H9 (cell line): Measurements from ENCODE around the gene UMAD1. TPM values are rescaled to one million over a fixed set of nuclear protein-coding genes. Genes with fewer than 3 reads are reported as not detected.

Experiments used
- DNase-seq: peaks from one replicate; pipeline ENCODE4 v3.0.0-alpha.2; 2017
- H2AFZ ChIP-seq: one replicate; pipeline ENCODE4 v1.6.1; 2013; ENCODE audit warnings: mild to moderate bottlenecking, low read length, control low read depth, moderate library complexity
- H2AK5ac ChIP-seq: 2 replicates; pipeline ENCODE4 v1.6.1; 2013; ENCODE audit warnings: low read length, control low read depth, mixed read lengths; ENCODE audit not compliant: insufficient read length
- H2BK120ac ChIP-seq: one replicate; pipeline ENCODE4 v1.6.1; 2013; ENCODE audit warnings: low read depth, mild to moderate bottlenecking, low read length, control low read depth, inconsistent platforms; ENCODE audit not compliant: poor library complexity, severe bottlenecking
- H2BK12ac ChIP-seq: 2 replicates; pipeline ENCODE4 v1.6.1; 2013; ENCODE audit warnings: low read length, control low read depth, mixed read lengths, low read depth; ENCODE audit not compliant: insufficient read length
- H2BK15ac ChIP-seq: 2 replicates; pipeline ENCODE4 v1.6.1; 2013; ENCODE audit warnings: low read depth, low read length, control low read depth
- H2BK20ac ChIP-seq: one replicate; pipeline ENCODE4 v1.6.1; 2013; ENCODE audit warnings: low read depth, mild to moderate bottlenecking, low read length, control low read depth, inconsistent platforms; ENCODE audit not compliant: poor library complexity, severe bottlenecking
- H2BK5ac ChIP-seq: 2 replicates; pipeline ENCODE4 v1.6.1; 2013; ENCODE audit warnings: low read length, control low read depth, mixed read lengths; ENCODE audit not compliant: insufficient read length
- H3K14ac ChIP-seq: 2 replicates; pipeline ENCODE4 v1.6.1; 2013; ENCODE audit warnings: low read length, control low read depth; ENCODE audit not compliant: insufficient read depth
- H3K18ac ChIP-seq: 2 replicates; pipeline ENCODE4 v1.6.1; 2013; ENCODE audit warnings: low read depth, mild to moderate bottlenecking, mixed read lengths, low read length, control low read depth; ENCODE audit not compliant: insufficient read length
- H3K23ac ChIP-seq: 2 replicates; pipeline ENCODE4 v1.6.1; 2013; ENCODE audit warnings: low read length, control low read depth, mixed read lengths, low read depth; ENCODE audit not compliant: insufficient read length
- H3K23me2 ChIP-seq: 2 replicates; pipeline ENCODE4 v1.6.1; 2013; ENCODE audit warnings: low read depth, mild to moderate bottlenecking, mixed read lengths, low read length, control low read depth; ENCODE audit not compliant: insufficient read length, poor library complexity, severe bottlenecking
- H3K27ac ChIP-seq: 2 replicates; pipeline ENCODE4 v1.5.1; 2013; ENCODE audit warnings: low read length, control low read depth, mixed read lengths, low read depth; ENCODE audit not compliant: insufficient read length
- H3K27me3 ChIP-seq: 2 replicates; pipeline ENCODE4 v1.6.1; 2013; ENCODE audit warnings: low read length, control low read depth, inconsistent platforms; ENCODE audit not compliant: insufficient read depth
- H3K4ac ChIP-seq: 2 replicates; pipeline ENCODE4 v1.6.1; 2013; ENCODE audit warnings: low read depth, mild to moderate bottlenecking, control low read depth, inconsistent platforms, low read length, moderate library complexity
- H3K4me1 ChIP-seq: 2 replicates; pipeline ENCODE4 v1.6.1; 2013; ENCODE audit warnings: low read length, control low read depth, inconsistent platforms; ENCODE audit not compliant: insufficient read depth
- H3K4me2 ChIP-seq: 2 replicates; pipeline ENCODE4 v1.6.1; 2013; ENCODE audit warnings: low read length, control low read depth, mixed read lengths; ENCODE audit not compliant: insufficient read length, insufficient read depth
- H3K56ac ChIP-seq: 2 replicates; pipeline ENCODE4 v1.6.1; 2013; ENCODE audit warnings: low read depth, mild to moderate bottlenecking, mixed read lengths, low read length, control low read depth; ENCODE audit not compliant: insufficient read length
- H3K79me1 ChIP-seq: 2 replicates; pipeline ENCODE4 v1.6.1; 2013; ENCODE audit warnings: low read depth, mild to moderate bottlenecking, moderate library complexity, low read length, control low read depth, inconsistent platforms; ENCODE audit not compliant: insufficient read depth, poor library complexity, severe bottlenecking
- H3K79me2 ChIP-seq: 2 replicates; pipeline ENCODE4 v1.6.1; 2013; ENCODE audit warnings: low read length, control low read depth, inconsistent platforms; ENCODE audit not compliant: insufficient read depth
- H3K9ac ChIP-seq: 2 replicates; pipeline ENCODE4 v1.6.1; 2013; ENCODE audit warnings: low read length, control low read depth, mixed read lengths; ENCODE audit not compliant: insufficient read length; ENCODE audit errors: extremely low read depth
- H3K9me3 ChIP-seq: one replicate; pipeline ENCODE4 v1.6.1; 2013; ENCODE audit warnings: low read depth, low read length, inconsistent platforms; ENCODE audit not compliant: control insufficient read depth
- H3T11ph ChIP-seq: one replicate; pipeline ENCODE4 v1.6.1; 2013; ENCODE audit warnings: mild to moderate bottlenecking, low read length, control low read depth, inconsistent platforms
- H4K20me1 ChIP-seq: one replicate; pipeline ENCODE4 v1.6.1; 2013; ENCODE audit not compliant: control insufficient read depth, insufficient read length, insufficient read depth
- H4K5ac ChIP-seq: 2 replicates; pipeline ENCODE4 v1.6.1; 2013; ENCODE audit warnings: low read depth, mild to moderate bottlenecking, mixed read lengths, low read length, control low read depth; ENCODE audit not compliant: insufficient read length
- H4K8ac ChIP-seq: replicated peaks from 2 replicates; pipeline ENCODE4 v1.6.1; 2013; ENCODE audit warnings: low read length, control low read depth, mixed read lengths, low read depth; ENCODE audit not compliant: insufficient read length
- H4K91ac ChIP-seq: 2 replicates; pipeline ENCODE4 v1.6.1; 2013; ENCODE audit warnings: low read depth, mild to moderate bottlenecking, moderate library complexity, mixed read lengths, low read length, control low read depth; ENCODE audit not compliant: insufficient read length
- H3K27ac Mint-ChIP-seq, 3 experiments: 2 replicates in 2 of 3; 3 replicates in 1 of 3; pipeline ENCODE4 v1.8.0; 2020 to 2021; ENCODE audit warnings: mixed read lengths in 3 of 3, mild to moderate bottlenecking in 1 of 3, moderate library complexity in 1 of 3
- H3K27me3 Mint-ChIP-seq: 2 replicates; pipeline ENCODE4 v1.8.0; 2021; ENCODE audit warnings: low read depth, mild to moderate bottlenecking, moderate library complexity, mixed read lengths
- H3K36me3 Mint-ChIP-seq, 3 experiments: 2 replicates in 2 of 3; 3 replicates in 1 of 3; pipeline ENCODE4 v1.8.0; 2020 to 2021; ENCODE audit warnings: low read depth in 3 of 3, mixed read lengths in 3 of 3; ENCODE audit not compliant: insufficient read depth in 1 of 3
- H3K4me1 Mint-ChIP-seq, 2 experiments: 2 replicates each; pipeline ENCODE4 v1.8.0; 2020; ENCODE audit warnings: mixed read lengths in 2 of 2
- H3K4me3 Mint-ChIP-seq, 2 experiments: 2 replicates in 1 of 2; 3 replicates in 1 of 2; pipeline ENCODE4 v1.8.0; 2020 to 2021; ENCODE audit warnings: mild to moderate bottlenecking in 2 of 2, mixed read lengths in 2 of 2, moderate library complexity in 1 of 2
- H3K9me3 Mint-ChIP-seq, 2 experiments: 2 replicates in 1 of 2; 3 replicates in 1 of 2; pipeline ENCODE4 v1.8.0; 2020; ENCODE audit warnings: mild to moderate bottlenecking in 2 of 2, mixed read lengths in 2 of 2, moderate library complexity in 1 of 2
- WGBS: extraction: QIAGEN DNeasy Blood & Tissue Kit; methylation state at CpG from one replicate; pipeline ENCODE4 v1.1.7; 2013; ENCODE audit warnings: missing lambda C conversion rate, low lambda C conversion rate, mixed read lengths; ENCODE audit not compliant: insufficient read length; ENCODE audit errors: extremely low coverage; 5-methylcytosine and 5-hydroxymethylcytosine counted together
- total RNA-seq: library from RNA; stranded (reverse); gene quantifications from 2 replicates; pipeline ENCODE4 v1.2.1, GENCODE V29; 2021
- TF ChIP-seq, protein P1 (sequence below): fragments of 200-600 bp; sonication (generic); conservative IDR thresholded peaks from 3 replicates; pipeline ENCODE4 v1.8.0; 2021; ENCODE audit warnings: antibody characterized with exemption, mild to moderate bottlenecking

The UMAD1 gene
- total RNA-seq, 1 experiment from 2014 or later: 8.9 TPM

DNA sequence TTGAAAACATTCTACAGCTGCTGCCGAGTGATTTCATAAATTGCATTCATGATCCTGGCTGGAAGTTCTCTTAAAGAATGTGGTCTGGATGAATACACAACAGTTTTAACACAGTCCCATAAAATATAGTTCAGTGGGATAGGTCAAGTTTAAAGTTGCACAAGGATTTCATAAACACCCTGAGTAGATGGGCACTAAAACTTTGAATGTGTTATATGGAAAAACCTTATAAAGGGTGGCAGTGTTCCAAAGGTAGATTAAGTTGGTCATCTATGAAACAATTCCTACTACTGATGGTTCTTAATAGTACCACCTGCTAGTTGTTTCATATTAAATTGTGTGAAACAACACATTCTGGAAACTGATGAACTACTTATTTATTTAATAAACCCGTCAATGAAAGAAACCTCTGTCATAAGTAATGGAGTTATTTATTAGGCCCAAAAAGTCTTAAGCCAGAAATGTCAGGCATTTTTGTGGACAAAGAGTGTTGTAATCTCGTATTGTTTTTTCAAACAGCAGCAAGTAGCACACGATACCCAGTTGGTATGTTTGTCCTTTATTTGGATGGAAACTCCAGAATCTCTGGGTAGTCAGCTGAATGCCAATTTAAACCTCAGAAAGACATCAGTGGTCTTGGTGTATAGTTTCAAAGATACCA lies 92.2 kb downstream of the UMAD1 start:
- Histone ChIP-seq H3K23ac (no peak overlapping the region), H2BK120ac (no peak overlapping the region), H3K27me3 (no peaks in the 10 kb centered on the region), H2AFZ (no peak overlapping the region), H3K4me2 (no peak overlapping the region), H3K18ac (no peak overlapping the region), H3K27ac (no peak overlapping the region), H4K91ac (no peak overlapping the region), H3K79me2 (no peaks in the 10 kb centered on the region), H4K8ac (no peak overlapping the region), H3K9ac (no peak overlapping the region), H3T11ph (no peak overlapping the region), H2BK5ac (no peak overlapping the region), H3K4me1 (peaks cover 3% of the 10 kb centered on the region; the same call in 1 of the 2 replicates), H2AK5ac (no peak overlapping the region), H3K79me1 (no peaks in the 10 kb centered on the region), H3K23me2 (no peaks in the 10 kb centered on the region), H2BK20ac (no peak overlapping the region), H3K56ac (no peak overlapping the region), H3K4ac (no peak overlapping the region), H4K5ac (no peak overlapping the region), H2BK15ac (no peak overlapping the region), H2BK12ac (no peak overlapping the region), H3K9me3 (no peaks in the 10 kb centered on the region), H3K14ac (no peak overlapping the region), H4K20me1 (no peaks in the 10 kb centered on the region)
- H3K4me3 Mint-ChIP-seq: no peak overlapping the region
- no peaks in the 10 kb centered on the region for H3K9me3 Mint-ChIP-seq
- WGBS: no CpG with 5 or more reads among the region's 4 CpGs
- no peak overlapping the region for H3K27ac Mint-ChIP-seq
- no peak for DNase-seq
- TF ChIP-seq, protein P1, sequence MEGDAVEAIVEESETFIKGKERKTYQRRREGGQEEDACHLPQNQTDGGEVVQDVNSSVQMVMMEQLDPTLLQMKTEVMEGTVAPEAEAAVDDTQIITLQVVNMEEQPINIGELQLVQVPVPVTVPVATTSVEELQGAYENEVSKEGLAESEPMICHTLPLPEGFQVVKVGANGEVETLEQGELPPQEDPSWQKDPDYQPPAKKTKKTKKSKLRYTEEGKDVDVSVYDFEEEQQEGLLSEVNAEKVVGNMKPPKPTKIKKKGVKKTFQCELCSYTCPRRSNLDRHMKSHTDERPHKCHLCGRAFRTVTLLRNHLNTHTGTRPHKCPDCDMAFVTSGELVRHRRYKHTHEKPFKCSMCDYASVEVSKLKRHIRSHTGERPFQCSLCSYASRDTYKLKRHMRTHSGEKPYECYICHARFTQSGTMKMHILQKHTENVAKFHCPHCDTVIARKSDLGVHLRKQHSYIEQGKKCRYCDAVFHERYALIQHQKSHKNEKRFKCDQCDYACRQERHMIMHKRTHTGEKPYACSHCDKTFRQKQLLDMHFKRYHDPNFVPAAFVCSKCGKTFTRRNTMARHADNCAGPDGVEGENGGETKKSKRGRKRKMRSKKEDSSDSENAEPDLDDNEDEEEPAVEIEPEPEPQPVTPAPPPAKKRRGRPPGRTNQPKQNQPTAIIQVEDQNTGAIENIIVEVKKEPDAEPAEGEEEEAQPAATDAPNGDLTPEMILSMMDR: no peak
- peaks cover 8 to 14% of the 10 kb centered on the region in 2 experiments for H3K4me1 Mint-ChIP-seq
- H3K36me3 Mint-ChIP-seq: no peaks in the 10 kb centered on the region
- no peaks in the 10 kb centered on the region for H3K27me3 Mint-ChIP-seq
